GM19395 (cell line): ENCODE results near the gene PEAR1.

Experiments used
- ATAC-seq: cut with Tn5 transposase; IDR thresholded peaks from one replicate; pipeline ENCODE4 v1.9.1; 2021; ENCODE audit warnings: mild to moderate bottlenecking, moderate library complexity; ENCODE audit not compliant: unreplicated experiment

Gene PEAR1

DNA sequence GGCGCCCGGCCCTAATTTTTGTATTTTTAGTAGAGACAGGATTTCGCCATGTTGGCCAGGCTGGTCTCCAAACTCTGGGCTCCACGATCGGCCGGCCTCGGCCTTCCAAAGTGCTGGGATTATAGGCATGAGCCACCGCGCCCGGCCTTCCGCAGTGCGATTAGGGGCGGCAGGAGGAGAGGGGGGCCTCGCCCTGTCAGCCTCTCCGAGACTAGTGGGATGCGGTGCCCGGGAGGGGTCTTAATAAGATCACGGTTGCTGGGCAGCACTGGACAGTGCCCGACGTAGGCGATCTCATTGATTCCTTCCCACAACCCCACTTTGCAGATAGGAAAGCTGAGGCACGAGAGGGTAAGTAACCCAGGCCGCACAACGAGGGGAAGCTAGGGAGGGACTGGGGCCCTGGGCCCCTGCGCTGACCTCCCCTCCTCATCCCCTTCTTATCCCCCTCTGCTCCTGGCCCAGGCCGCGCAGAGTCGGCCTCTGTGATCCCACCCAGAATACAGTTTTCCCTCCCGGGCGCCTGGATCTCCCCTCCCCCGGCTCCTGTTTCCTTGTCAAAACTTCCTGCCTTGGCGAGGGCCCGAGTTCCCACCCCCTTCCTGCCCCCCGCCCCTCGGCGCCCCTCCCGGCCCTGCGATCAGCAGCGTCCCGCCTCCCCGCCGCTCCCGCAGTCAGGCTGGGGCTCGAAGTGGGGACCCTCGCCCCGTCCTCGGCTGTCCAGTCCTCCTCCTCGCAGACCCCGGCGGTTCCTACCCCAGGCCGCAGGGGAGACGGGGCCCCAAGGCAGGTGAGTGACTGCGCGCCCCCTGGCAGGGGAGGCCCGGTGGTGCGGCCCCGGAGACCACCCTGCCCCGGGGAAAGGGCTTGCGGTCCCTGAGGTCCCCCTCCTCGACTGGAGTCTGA lies at the start of gene PEAR1:
Gene PEAR1 (plus strand): TSS at position 671 of the 906 bp plus-strand sequence. CDS start 10,209 bp downstream, outside the sequence.
- ATAC-seq: no peak

DNA sequence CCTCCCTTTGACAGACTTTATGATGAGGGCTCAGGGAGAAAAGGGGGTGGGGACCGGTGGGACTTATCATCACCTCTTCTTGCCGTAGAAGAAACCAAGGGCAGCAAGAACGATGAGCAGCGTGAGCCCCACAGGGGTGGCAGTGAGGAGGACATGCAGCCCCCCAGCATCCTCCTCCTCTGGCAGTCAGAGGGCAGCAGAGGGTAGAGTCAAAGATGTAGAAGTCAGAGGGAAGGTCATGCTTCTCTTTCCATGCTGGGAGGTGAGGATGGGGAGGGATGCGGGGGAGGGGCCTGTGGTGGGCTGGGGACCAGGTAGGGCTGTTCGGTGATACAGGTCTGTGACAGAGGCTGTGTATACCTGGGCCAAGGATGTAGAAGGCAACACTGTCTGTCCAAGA lies 49.4 kb upstream of the PEAR1 start:
- no peak for ATAC-seq

- ATAC-seq: no peak
Observed at GRCh38 chr1:156844638-156845037, 48.9 kb upstream of the PEAR1 start.

- ATAC-seq: no peak
Observed at GRCh38 chr1:156845055-156845952, 48.2 kb upstream of the PEAR1 start.

DNA sequence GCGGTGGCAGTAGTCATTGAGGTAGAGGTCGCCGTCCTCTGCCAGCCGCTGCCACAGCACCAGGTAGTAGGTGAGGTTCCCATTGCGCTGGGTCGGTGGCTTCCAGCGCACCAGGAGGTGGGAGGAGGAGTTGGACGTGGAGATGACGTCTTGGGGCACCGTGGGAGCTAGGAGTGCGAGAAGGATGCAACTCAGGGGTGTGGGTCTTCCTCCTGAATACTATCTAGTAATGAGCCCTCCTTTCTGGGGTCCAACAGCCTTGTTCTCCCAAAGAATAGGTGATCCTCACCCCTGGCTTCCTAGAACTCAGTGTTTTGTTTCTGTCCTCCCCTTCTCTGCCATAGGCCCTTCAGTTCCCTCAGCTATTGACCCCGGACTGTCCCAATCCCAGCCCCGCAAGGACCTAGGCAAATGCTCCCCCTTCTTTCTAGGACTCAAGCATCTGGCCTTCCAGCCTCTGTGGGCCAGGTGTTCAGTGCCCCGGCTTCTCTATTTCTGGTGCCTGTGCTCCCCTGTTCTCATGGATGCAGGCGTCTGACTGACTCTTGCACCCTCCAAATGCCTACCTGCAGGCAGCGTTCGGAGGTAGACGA lies 47.5 kb upstream of the PEAR1 start:
- ATAC-seq: no peak

DNA sequence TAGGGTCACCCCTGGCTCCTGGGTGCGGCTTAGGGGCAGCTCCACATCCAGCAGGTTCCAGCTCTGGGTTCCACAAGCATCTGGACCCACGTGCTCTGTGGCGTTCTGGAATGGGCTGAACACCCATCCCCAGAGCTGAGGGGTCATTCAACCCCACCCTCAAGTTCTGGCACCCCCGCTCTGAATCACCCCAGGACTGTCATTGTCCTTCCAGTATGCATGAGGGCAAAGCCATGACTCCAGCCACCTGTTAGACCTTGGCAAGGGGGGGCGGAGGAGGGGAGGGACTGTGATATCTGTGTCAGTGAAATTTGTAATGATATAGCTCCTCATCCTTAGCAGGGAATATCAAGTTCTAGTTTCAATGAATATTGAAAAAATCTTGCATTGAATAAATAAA lies 46.9 kb upstream of the PEAR1 start:
- no peak for ATAC-seq

- ATAC-seq: no peak
Observed at GRCh38 chr1:156847591-156848460, 45.7 kb upstream of the PEAR1 start.

GRCh38 chr1:156848461-156849150 lies 44.9 kb upstream of the PEAR1 start:
- ATAC-seq: no peak

- no peak for ATAC-seq
Observed at GRCh38 chr1:156849151-156849496, 44.4 kb upstream of the PEAR1 start.

GRCh38 chr1:156851779-156852417 lies 41.6 kb upstream of the PEAR1 start:
- ATAC-seq: no peak

DNA sequence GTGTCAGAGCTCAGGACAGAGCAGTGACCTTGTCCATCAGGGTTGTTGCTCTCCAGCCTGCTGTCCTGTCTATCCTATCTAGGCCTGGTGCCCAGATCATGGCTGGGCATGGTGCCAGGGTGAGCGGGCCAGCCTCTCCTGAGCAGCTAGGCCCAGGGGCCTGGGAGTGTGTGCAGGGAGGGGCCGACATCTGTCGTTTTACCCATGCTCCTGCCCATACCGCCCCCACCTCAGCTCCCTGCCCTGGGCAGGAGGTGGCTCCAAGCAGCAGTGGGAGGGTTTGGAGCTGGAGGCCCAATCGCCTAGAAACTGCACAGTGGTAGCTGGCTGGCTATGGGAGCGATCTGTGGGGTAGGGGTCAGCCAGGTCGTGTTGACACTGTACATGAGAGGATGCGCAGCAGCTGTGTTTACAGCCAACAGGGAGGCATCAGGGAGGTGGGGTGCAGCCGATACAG lies 41.1 kb upstream of the PEAR1 start:
- no peak for ATAC-seq

DNA sequence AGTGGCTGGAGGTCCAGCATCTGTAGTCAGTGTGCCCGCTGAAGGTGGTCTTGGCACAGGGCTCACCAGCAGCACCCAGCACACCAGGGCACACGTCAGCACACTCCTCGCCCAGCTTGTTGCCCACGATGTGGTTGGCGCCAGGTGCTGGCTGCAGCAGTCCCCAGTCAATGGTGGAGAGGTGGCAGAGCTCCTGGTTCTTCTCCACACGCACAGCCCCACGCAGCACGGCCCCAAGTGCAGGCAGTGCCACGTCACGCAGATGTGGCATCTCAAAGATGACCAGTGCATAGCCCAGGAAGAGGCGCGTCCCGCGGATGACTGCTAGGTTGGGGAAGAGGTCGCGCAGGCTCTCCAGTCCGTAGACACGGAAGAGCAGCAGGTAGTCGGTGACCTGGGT lies 39.8 kb upstream of the PEAR1 start:
- no peak for ATAC-seq

DNA sequence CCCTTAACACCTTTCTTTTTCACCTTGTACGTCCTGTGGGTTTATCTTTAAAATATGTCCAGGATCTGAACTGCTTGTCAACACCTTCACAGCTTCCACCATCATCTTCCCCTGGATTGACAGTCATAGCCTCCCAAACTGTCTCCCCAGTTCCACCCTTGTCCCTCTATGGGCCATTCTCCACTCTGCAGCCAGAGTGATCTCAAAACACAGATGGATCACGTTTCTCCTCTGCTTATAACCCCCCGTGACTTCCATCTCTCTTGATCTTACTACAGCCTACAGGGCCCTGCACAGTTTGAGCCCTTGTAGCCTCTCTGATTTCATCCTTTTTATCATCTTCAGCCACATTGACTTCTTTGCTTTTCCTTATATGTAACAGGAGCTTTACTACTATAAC lies 38.9 kb upstream of the PEAR1 start:
- ATAC-seq: no peak

GRCh38 chr1:156856282-156856785 lies 37.2 kb upstream of the PEAR1 start:
- ATAC-seq: no peak

DNA sequence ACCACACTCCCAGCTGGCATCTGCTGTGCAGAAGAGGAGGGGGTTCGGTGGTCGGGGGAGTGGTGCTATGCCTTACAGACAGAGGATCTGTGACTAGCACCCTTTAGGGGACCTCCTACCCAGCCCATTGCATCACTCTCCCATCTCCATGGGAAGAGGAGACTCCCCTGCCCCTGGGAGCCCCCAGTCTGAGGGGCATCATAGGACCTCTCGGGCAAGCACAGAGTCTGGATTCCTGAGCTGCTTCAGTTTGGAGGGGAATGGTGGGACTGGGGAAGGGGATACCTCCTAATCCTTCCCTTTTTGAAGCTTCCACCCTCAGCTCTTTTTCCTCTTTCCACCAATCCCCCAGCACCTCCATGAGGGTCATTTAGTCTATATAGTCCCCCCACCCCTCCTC lies 36.0 kb upstream of the PEAR1 start:
- no peak for ATAC-seq

DNA sequence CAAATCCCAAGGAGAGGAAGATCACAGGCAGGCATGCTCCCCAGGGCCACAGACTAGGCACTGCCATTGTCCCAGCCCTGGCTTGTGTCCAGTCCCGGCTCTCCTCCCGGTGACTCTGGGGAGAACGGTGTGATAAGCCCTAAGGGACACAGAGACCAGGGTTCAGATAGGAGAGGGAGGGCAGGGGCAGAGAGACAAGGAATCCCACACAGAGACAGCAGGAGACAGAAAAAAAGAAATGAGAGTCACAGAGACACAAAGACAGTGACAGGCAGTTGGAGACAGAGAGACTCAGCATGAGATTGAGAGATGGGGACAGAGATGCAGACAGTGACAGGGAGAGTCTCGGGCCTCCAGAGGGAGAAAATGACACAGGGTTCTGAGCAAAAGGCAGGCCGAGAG lies 35.0 kb upstream of the PEAR1 start:
- no peak for ATAC-seq

DNA sequence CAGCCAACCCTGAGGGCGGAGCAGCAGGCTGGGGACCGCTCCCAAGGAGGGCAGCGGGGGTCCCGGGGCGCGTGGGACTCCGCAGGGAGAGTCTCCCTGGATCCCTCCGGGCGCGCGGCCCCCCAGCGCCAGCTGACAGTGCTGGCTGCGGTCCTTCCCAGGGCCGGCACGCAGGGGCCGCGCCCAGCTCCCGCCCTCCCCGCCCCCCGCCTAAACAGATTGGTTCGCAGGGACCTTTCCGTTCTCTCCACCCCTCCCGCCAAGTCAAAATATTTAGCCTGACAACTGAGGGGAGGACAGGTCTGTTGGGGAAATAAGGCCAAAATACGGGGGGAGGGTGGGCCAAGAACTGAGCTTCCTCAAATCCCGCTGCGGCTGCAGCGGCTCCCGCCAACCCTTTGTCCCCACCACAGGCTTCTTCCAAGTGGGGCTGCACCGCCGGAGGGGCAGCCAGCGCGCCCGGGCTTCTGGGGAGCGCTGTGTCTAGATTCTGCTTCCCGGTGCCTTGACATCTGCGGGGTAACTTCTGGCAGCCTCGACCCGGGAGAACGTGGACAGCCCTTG lies 34.5 kb upstream of the PEAR1 start, which contains the start of gene INSRR:
Gene INSRR (minus strand): TSS at position 159 of the 564 bp plus-strand sequence. CDS start 496 bp downstream, outside the sequence.
- ATAC-seq: no peak

GRCh38 chr1:156859523-156860112 lies 33.9 kb upstream of the PEAR1 start:
- ATAC-seq: no peak
